GM18858 (cell line): ENCODE measurements around the gene IRAK4.

Experiments
- ATAC-seq: cut with Tn5 transposase; IDR thresholded peaks from one replicate; pipeline ENCODE4 v1.9.1; 2021; ENCODE audit not compliant: unreplicated experiment

IRAK4 gene

GRCh38 chr12:43835656-43836474, 77.1 kb downstream of the IRAK4 start, which contains the start of gene TMEM117:
Gene TMEM117 (plus strand): TSS chr12:43836081.
- peak; percentile 70 for ATAC-seq

GRCh38 chr12:43836475-43836989, 77.8 kb downstream of the IRAK4 start:
- peak; percentile 16 for ATAC-seq
